Hematopoietic multipotent progenitor cell treated with erythropoietin and hydrocortisone succinate and interleukin-3 and kit ligand, for 6 days (in vitro differentiated cells): ENCODE measurements around the gene CALM1.

Experiments
- DNase-seq: peaks from one replicate; pipeline ENCODE4 v3.0.0-alpha.2; 2015

The CALM1 gene

GRCh38 chr14:90412058-90412457, 15.2 kb downstream of the CALM1 start:
- DNase-seq: no peak

- DNase-seq: no peak
Observed at GRCh38 chr14:90416720-90417119, 19.9 kb downstream of the CALM1 start.

- no peak for DNase-seq
Observed at GRCh38 chr14:90418053-90418452, 21.2 kb downstream of the CALM1 start.

DNA sequence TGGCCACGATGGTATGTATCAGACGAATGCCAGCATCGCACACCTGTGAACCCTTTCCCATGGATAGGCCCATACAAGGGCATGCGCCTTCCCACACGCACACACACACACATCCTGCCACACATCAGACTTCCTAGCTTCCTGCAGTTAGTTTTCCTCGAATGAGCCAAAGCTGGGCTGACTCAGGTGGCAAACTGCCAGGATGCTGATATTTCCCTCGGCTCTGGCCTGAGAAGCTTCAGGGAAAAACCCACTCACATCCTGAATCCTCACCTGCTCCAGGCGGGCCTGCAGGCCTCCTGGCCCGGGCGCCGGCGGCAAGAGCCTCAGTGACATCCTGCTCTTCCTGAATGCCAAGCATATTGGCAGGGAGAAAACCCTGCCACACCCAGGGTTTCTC, 22.4 kb downstream of the CALM1 start:
- DNase-seq: no peak

GRCh38 chr14:90421001-90421631, 24.3 kb downstream of the CALM1 start:
- no peak for DNase-seq

- no peak for DNase-seq
Observed at GRCh38 chr14:90421632-90422020, 24.8 kb downstream of the CALM1 start.

GRCh38 chr14:90423166-90423565, 26.3 kb downstream of the CALM1 start:
- no peak for DNase-seq

- DNase-seq: no peak
Observed at GRCh38 chr14:90424075-90424474, 27.2 kb downstream of the CALM1 start.

- DNase-seq: no peak
Observed at GRCh38 chr14:90424686-90425372, 28.0 kb downstream of the CALM1 start.

GRCh38 chr14:90425373-90425879, 28.6 kb downstream of the CALM1 start:
- no peak for DNase-seq

DNA sequence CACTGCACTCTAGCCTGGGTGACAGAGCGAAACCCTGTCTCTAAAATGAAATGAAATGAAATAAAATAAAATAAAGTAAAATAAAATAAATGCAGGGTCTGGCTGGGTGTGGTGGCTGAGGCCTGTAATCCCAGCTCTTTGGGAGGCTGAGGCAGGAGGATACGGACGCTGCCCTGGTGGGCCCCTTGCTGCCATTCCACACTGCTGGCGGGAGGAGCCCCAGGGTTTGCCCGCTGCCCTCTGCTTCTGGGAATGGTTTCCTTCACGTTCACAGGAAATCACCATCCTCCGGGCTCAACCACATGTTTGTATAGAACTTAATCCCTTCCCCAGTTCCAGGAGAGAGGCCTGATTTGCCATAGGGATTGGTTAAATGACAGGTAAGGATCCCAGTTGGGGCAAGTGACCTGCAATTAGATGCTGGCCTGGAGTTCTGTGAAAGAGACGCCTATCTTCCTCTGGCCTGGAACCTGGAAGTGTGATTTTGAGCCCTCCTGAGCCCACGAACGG, 29.3 kb downstream of the CALM1 start:
- DNase-seq: no peak

- no peak for DNase-seq
Observed at GRCh38 chr14:90426663-90427062, 29.8 kb downstream of the CALM1 start.

- DNase-seq: no peak
Observed at GRCh38 chr14:90427848-90428426, 31.1 kb downstream of the CALM1 start.

GRCh38 chr14:90428676-90429075, 31.8 kb downstream of the CALM1 start:
- DNase-seq: no peak

- no peak for DNase-seq
Observed at GRCh38 chr14:90429236-90429635, 32.4 kb downstream of the CALM1 start.

DNA sequence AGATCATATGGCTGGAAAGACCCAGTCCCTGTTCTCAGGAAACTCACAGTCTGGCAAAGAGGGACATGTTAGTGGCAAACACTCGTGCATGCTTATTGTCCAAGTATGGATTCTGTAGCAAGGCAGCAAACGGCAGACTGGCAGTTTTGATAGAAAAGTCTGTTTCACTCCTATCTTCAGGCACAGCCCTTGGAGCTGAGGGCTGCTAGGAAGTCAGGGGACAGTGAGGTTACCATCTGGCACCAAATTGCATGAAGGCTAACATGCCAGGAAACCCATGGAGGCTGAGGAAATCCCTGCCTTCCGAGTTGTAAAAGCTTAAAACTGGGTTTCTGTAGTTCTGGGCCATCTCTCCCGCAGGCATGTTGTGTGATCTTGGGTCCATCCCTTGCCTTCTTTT, 32.9 kb downstream of the CALM1 start:
- no peak for DNase-seq

DNA sequence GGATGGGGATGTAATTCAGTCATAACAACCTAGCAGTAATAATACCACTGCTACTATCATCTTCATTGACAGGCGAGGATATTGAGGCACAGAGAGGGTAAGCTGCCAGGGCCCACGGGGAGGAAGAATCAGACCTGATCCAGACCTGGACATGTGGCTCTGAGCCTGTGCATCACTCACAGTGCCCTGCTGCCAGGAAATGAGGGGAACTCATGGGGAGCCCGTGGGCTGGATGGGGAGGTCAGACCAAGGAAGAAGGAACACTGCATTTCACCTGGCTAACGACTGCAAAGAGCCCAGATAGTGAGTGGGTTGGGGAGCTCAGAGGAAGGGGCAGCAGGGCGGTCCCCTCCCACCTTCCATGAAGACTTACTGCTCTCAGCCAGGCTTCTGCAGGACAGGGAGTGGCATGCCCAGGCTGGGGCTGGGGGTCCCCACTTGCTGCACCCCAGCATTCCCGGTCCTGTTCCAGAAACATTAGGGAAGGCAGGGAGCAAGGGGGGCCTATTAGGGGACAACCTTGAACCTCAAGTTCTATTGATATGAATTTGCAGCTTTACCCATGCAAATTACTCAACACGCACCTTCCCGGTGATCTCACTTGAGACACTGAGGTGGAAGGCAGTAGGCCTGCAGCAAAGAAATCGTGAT, 37.7 kb downstream of the CALM1 start:
- DNase-seq: no peak

- no peak for DNase-seq
Observed at GRCh38 chr14:90438841-90439240, 42.0 kb downstream of the CALM1 start.

DNA sequence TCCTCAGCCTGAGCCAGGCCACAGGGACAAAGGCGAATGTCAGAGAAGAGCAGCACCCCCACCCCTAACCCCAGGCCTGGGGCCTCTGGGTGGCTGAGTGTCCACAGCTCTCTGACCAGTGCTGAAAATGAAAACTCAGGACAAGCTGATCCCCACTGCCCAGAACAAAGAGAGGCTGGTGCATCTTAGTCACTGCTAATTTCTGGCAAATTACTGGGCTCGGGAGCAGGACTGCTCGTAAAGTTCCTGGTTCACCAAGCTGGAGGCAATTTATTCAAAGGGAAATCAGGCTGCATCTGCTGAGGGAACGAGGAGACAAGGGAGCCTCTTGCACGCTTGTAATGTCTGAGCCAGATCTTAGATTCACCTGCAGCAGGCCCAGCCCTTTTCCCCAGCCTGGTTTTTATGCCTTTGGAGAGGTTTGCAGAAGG, 43.2 kb downstream of the CALM1 start:
- DNase-seq: no peak

GRCh38 chr14:90440592-90440991, 43.8 kb downstream of the CALM1 start:
- DNase-seq: no peak

GRCh38 chr14:90442388-90442787, 45.6 kb downstream of the CALM1 start:
- DNase-seq: no peak

GRCh38 chr14:90443161-90444076, 46.6 kb downstream of the CALM1 start:
- no peak for DNase-seq
